Thyroid gland (tissue), 4 donors: ENCODE data around the gene CACNA1D. TPM values are rescaled to one million over a fixed set of nuclear protein-coding genes. Genes with fewer than 3 reads are reported as not detected.
A peak's percentile ranks its signal among the peaks of the same experiment; 100 is the strongest.

Experiments used
- DNase-seq, 2 donors: peaks; one replicate each; pipeline ENCODE4 v3.0.0-alpha.2; 2019
- H3K27ac ChIP-seq, 3 donors: fragments of 200-600 bp; sonication (generic); 1 replicate in 2 of 3; 2 replicates in 1 of 3; pipeline ENCODE4 v1.5.1; 2016 to 2019; ENCODE audit warnings: mild to moderate bottlenecking in 1 of 3, moderate library complexity in 1 of 3
- H3K27me3 ChIP-seq: fragments of 200-600 bp; sonication (generic); one replicate; pipeline ENCODE4 v1.5.1; 2019
- H3K36me3 ChIP-seq, 2 donors: fragments of 200-600 bp; sonication (generic); one replicate each; pipeline ENCODE4 v1.5.1; 2016 to 2019
- H3K4me1 ChIP-seq, 2 donors: fragments of 200-600 bp; sonication (generic); one replicate each; pipeline ENCODE4 v1.5.1; 2017 to 2019
- H3K4me3 ChIP-seq, 3 donors: fragments of 200-600 bp; sonication (generic); replicated peaks in 1 of 3; 1 replicate in 2 of 3; 2 replicates in 1 of 3; pipeline ENCODE4 v1.5.1; 2016; ENCODE audit warnings: mild to moderate bottlenecking in 1 of 3
- H3K9me3 ChIP-seq: fragments of 200-600 bp; sonication (generic); one replicate; pipeline ENCODE4 v1.5.1; 2017
- POLR2A ChIP-seq, 2 donors: fragments of 450-650 bp; IDR thresholded peaks; one replicate each; pipeline ENCODE4 v1.6.1; 2017; ENCODE audit warnings: antibody characterized with exemption in 2 of 2, mild to moderate bottlenecking in 2 of 2, moderate library complexity in 1 of 2
- WGBS, 2 donors: methylation state at CpG; one replicate each; pipeline ENCODE4 v1.1.5; 2017; 5-methylcytosine and 5-hydroxymethylcytosine counted together
- intact Hi-C: fragments of 100-400 bp; cut with DNase I; formaldehyde crosslinking; loops from one replicate; pipeline ENCODE4 v1.15.1; 2023
- total RNA-seq, 4 donors: library from RNA; depleted of rRNA; stranded (reverse); fragments of >200 nt; gene quantifications; one replicate each; pipeline ENCODE4 v1.2.3, GENCODE V29; 2016
- TF ChIP-seq, protein P1 (sequence below), 6 experiments: fragments of 200-600 bp in 3 of 6; fragments of 450-650 bp in 3 of 6; sonication (generic) in 3 of 6; IDR thresholded peaks; one replicate each; pipeline ENCODE4 v1.5.1; 2016 to 2019; ENCODE audit warnings: antibody characterized with exemption in 6 of 6, mild to moderate bottlenecking in 2 of 6, inconsistent platforms in 1 of 6, moderate library complexity in 1 of 6

The CACNA1D gene
- total RNA-seq, 4 donors from 2014 or later, result 7.1 to 46.1 (median 27.3) TPM

DNA sequence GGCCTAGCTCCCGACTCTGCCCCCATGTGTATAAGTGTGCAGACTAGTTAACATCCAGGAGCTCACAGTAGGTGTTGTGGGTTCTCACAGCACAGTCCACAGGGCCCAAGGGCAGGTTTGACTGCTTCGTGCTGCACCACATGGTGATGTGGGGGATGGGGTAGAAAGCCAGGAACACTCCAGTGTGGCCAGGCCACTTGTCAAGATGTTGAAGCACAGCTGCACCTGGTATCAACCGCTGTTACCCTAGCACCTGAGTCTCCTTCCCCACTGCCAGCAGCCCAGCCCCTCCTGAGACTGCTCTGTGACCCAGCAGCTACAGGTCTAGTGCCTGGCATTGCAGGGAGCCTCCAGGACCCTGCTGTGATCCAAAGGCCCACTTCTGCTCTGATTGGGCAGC is 298.5 kb downstream of the CACNA1D start:
- Histone ChIP-seq H3K27me3 (no peaks in the 10 kb centered on the region), H3K27ac (no peak overlapping the region), H3K4me3 (no peak overlapping the region), H3K36me3 (no peaks in the 10 kb centered on the region), H3K4me1 (no peaks in the 10 kb centered on the region), H3K9me3 (no peaks in the 10 kb centered on the region)
- TF ChIP-seq POLR2A (IDR thresholded peaks at IDR 0.05), result no peak
- TF ChIP-seq, protein P1, sequence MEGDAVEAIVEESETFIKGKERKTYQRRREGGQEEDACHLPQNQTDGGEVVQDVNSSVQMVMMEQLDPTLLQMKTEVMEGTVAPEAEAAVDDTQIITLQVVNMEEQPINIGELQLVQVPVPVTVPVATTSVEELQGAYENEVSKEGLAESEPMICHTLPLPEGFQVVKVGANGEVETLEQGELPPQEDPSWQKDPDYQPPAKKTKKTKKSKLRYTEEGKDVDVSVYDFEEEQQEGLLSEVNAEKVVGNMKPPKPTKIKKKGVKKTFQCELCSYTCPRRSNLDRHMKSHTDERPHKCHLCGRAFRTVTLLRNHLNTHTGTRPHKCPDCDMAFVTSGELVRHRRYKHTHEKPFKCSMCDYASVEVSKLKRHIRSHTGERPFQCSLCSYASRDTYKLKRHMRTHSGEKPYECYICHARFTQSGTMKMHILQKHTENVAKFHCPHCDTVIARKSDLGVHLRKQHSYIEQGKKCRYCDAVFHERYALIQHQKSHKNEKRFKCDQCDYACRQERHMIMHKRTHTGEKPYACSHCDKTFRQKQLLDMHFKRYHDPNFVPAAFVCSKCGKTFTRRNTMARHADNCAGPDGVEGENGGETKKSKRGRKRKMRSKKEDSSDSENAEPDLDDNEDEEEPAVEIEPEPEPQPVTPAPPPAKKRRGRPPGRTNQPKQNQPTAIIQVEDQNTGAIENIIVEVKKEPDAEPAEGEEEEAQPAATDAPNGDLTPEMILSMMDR (IDR thresholded peaks at IDR 0.05), result no peak
- WGBS, 2 donors, result 50 to 69% methylated on average over 1 to 2 of the region's 3 CpGs
- no peak for DNase-seq
- intact Hi-C loops, result no loop called here

DNA sequence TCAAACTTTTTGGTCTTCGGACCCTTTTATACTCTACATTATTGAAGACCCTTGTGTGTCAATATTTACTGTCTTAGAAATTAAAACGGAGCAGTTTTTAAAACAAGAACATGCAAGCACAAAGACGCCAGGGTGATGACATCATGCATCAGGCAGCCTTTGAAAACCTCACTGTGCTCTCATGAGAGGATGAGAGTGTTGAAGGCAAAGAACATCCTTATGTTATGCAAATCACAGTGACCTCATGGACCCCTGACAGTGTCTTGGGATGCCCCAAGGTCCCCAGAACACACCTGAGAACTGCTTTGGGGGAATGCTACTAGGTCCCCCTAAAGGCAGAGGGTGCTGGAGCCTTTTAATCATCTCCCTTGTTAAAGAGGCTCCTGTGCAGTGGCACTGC is 300.2 kb downstream of the CACNA1D start:
- H3K27me3 ChIP-seq, result no peaks in the 10 kb centered on the region
- WGBS, 2 donors, result 77 to 83% methylated on average over 3 of the region's 3 CpGs
- no peak for DNase-seq
- H3K27ac ChIP-seq, result no peak overlapping the region
- intact Hi-C loops, result no loop called here
- no peaks in the 10 kb centered on the region for H3K9me3 ChIP-seq
- no peaks in the 10 kb centered on the region for H3K36me3 ChIP-seq
- no peaks in the 10 kb centered on the region for H3K4me1 ChIP-seq
- no peak overlapping the region for H3K4me3 ChIP-seq
- no peak for TF ChIP-seq POLR2A (IDR thresholded peaks at IDR 0.05)
- TF ChIP-seq, protein P1 (IDR thresholded peaks at IDR 0.05), result no peak

DNA sequence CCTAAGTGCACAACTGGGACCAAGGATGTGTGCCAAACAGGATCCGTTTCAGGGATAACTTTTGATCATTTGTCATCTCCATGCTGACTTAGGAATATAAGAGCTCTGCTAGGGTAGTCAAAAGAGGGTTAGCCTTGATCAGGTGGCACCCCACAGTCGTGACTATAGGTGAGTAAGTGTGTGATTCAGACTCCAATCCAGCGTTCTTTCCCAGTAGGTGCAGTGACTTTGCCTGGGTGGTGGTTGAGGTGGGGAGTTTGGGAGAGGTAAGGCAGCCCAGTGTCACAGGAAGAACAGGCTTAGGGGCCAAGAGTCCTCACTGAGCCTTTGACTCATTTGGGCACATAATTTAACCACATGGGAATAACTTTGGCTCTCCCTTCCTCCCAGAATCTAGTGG is 300.8 kb downstream of the CACNA1D start:
- H3K9me3 ChIP-seq, result no peaks in the 10 kb centered on the region
- no peaks in the 10 kb centered on the region for H3K36me3 ChIP-seq
- intact Hi-C loops, result no loop called here
- no peaks in the 10 kb centered on the region for H3K4me1 ChIP-seq
- no peak for TF ChIP-seq POLR2A (IDR thresholded peaks at IDR 0.05)
- TF ChIP-seq, protein P1 (IDR thresholded peaks at IDR 0.05), result no peak
- DNase-seq, result no peak
- no peak overlapping the region for H3K4me3 ChIP-seq
- 51 to 63% methylated on average over 3 of the region's 3 CpGs for WGBS, 2 donors
- H3K27ac ChIP-seq, result no peak overlapping the region
- no peaks in the 10 kb centered on the region for H3K27me3 ChIP-seq

DNA sequence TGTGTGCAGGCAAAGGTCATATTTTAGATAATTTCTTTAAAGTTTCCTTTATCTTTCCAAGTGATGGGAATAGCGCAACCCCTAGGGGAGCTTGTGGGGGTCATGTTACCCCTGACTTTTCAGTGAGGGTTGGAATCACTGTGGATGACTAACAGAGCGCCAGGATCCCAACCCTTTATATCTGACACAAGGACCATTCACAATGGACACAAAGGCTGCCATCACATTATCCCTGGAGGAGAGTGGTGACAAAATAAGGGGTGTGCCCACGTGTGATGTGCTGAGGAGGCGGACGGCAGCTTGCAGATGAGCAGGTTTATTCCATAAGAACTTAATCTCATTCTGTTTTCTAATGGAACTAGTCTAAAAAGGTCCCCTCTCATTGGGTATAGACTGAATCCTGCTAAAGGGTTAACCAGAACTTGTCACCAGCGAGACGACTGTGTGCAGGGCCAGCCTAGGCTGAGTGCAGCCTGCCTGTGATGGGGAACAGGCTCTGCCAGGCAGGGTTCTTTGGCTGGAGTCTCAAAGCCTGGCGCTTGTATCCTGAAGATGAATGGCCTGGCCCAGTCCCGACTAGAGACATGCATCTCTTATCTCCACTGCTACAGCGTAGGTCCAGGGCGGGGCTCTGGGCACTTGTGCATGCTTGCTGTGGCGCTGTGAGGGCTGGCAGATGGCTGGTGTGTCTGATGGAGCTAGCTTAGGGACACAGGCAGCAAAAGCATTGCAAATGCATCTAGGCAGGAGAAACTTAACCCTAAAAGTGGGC is 301.6 kb downstream of the CACNA1D start:
- H3K9me3 ChIP-seq, result no peaks in the 10 kb centered on the region
- H3K27ac ChIP-seq, result no peak overlapping the region
- 55 to 68% methylated on average over 8 to 12 of the region's 12 CpGs for WGBS, 2 donors
- no peaks in the 10 kb centered on the region for H3K27me3 ChIP-seq
- H3K4me1 ChIP-seq, result no peaks in the 10 kb centered on the region
- no peak overlapping the region for H3K4me3 ChIP-seq
- peak; percentile 44 to 47 for DNase-seq
- intact Hi-C loops, result no loop called here
- H3K36me3 ChIP-seq, result no peaks in the 10 kb centered on the region
- TF ChIP-seq, protein P1 (IDR thresholded peaks at IDR 0.05), result no peak
- TF ChIP-seq POLR2A (IDR thresholded peaks at IDR 0.05), result no peak

DNA sequence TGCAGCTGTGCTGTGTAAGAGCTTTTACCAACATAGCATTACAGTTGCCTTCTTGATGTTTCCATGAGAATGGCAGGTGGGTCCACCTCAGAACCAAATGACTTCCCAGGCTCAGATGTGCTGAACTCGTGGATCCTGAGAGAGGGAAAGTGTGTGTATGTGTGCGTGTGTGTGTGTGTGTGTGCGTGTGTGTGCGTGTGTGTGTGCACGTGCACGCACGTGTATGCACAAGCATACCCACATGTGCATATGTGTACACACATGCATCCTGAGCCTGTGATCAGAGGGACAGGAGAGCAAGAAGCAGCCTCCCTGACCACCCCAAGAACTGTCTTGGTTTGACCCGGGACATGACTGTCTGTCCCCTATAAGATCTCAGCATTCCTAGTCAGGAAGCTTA is 303.7 kb downstream of the CACNA1D start:
- H3K27me3 ChIP-seq, result no peaks in the 10 kb centered on the region
- TF ChIP-seq POLR2A (IDR thresholded peaks at IDR 0.05), result no peak
- TF ChIP-seq, protein P1 (IDR thresholded peaks at IDR 0.05), result no peak
- WGBS, 2 donors, result 90 to 97% methylated on average over 8 of the region's 8 CpGs
- DNase-seq, result no peak
- H3K4me3 ChIP-seq, result no peak overlapping the region
- H3K9me3 ChIP-seq, result no peaks in the 10 kb centered on the region
- H3K4me1 ChIP-seq, result no peaks in the 10 kb centered on the region
- intact Hi-C loops, result no loop called here
- no peak overlapping the region for H3K27ac ChIP-seq
- no peaks in the 10 kb centered on the region for H3K36me3 ChIP-seq
